Bone marrow (tissue), 2 donors: ENCODE measurements around the gene CRYBG3.

Experiments
- DNase-seq, 2 donors: peaks; one replicate each; lab custom pipeline; 2025; lab: John Stamatoyannopoulos, UW

Gene CRYBG3

DNA sequence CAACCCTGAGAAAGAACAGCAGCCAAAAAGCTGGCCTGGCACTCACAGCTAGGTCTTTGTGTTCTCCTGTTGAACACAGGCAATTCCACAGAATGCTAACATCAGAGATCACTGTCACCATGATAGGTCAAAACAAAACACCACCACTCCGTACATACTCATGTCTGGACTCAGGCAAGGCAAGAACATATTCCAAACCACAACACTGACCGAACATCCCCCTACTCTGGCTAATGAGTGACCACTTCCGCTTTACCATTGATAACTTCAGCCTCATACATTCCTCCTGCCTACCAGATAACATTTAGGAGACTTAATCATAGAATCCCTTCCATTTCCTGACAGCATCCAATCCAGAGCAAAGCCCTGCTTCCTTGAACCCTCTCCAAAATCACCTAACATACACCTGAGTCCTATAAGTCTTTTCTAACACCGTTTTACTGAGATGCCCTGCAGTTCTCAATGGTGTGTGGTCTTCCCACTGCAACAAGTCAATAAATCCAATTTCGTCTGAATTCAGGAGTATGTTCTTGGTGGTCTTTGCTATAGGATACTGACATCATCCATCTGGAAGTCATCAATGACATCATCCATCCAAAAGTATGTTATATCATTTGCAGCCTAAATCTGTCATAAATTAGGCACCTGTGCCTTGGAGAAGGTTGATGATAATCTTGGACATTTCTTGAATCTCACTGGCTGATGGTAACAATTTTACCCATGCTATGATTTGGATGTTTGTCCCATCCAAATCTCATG, 126.7 kb downstream of the CRYBG3 start:
- DNase-seq: no peak

DNA sequence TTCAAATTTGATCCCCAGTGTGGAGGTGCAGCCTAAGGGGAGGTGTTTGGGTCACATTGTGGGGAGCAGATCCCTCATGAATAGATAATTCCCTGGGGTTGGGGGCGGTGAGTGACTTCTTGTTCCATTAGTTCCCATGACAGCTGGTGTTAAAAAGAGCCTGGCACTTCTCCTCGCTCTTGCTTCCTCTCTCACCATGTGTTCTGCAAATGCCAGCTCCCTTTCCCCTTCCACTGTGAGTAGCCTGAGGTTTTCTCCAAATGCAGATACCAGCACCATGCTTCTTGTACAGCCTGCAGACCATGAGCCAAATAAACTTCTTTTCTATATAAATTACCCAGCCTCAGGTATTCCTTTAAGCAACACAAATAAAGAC, 127.3 kb downstream of the CRYBG3 start:
- no peak for DNase-seq

DNA sequence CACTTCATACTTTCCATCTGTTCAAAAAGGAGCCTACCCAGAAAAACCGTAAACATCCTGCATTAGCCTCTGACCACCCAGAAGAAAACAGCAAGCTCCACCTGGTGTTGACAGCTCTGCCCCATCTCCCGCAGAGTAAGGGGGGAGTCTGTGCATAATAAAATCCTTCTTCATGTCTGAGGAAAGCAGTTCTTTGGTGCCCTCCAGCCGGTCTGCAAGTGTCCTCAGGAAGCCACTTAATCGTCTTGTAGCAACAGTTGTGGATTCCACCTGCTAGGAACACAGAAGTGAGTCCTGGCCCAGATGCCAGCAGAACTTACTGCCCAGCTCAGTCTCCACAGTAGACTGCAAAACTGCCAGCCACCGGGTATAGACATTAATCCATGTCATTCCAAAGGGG, 127.9 kb downstream of the CRYBG3 start:
- no peak for DNase-seq

GRCh38 chr3:97950360-97950759, 128.5 kb downstream of the CRYBG3 start:
- DNase-seq: no peak

DNA sequence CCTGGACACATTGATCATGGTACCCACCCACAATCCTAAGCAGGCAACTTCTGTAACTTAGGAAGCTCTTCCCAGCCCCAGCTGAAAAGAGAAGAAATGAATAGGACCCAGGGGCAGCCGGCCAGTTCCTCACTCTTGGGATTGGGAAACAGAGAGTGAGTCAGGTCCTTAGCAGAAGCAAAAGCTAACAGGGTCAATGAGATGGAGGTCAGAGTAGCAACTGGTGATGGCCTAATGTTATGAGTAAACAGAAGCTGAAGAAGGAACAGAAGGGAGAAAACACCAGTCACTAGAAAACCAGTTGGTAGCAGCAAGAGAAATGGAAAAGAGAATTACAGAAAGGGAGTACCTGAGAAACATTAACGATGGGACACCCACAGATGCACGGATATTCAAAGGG, 130.5 kb downstream of the CRYBG3 start:
- DNase-seq: peak in 1 of 2 donors; percentile 8

DNA sequence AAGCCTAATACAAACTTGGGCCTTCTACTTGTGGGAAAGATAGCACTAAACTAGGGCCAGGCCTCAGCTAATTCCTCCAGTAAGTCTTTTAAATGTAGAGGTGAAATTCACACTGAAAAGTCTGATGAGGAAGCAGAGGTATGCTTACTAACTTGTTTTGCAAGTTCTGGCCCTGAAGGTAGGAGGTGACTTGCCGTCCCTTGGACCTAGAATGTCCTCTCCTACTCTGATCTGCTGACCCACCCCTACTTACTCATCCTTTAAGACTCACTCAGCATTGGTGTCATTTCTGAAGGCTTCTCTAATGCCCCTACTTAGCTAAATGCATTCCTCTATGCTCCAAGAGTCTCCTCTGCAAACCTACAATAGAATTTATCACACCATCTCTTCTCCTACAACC, 131.1 kb downstream of the CRYBG3 start:
- no peak for DNase-seq

- DNase-seq: no peak
Measured at GRCh38 chr3:97954228-97954827, 132.5 kb downstream of the CRYBG3 start.

GRCh38 chr3:97956051-97956450, 134.2 kb downstream of the CRYBG3 start:
- DNase-seq: no peak

DNA sequence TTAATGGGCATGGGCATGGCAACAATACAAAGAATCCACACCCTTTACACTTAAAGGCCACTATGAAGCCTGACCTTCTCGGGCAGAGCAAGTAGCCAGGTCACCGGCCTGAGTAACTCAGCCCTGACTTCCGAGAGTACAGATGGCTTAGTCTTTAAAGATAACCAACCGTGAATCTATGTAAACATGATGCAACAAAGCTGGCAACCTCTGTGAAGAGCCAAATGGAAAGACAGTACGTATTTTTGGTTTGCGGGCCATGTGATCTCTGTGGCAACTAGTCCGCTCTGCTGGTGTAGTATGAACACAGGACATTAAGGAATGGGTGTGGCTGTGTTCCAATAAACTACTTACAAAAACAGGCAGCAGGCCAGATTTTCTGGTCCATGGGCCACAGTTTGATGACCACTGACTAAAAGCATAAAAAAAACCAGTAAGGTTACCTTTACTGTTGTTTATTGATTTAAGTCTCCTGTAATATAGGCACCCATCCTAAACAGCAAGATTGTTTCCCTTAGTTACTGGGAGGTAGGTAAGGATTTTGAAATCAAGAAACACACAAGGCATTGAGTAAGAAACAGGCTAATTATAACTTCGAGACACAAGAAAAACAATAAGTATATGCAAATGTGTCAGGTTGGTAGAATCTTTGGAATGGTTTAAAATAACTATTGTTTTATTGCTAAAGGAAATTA, 136.0 kb downstream of the CRYBG3 start:
- no peak for DNase-seq

GRCh38 chr3:97958396-97958795, 136.6 kb downstream of the CRYBG3 start:
- no peak for DNase-seq

DNA sequence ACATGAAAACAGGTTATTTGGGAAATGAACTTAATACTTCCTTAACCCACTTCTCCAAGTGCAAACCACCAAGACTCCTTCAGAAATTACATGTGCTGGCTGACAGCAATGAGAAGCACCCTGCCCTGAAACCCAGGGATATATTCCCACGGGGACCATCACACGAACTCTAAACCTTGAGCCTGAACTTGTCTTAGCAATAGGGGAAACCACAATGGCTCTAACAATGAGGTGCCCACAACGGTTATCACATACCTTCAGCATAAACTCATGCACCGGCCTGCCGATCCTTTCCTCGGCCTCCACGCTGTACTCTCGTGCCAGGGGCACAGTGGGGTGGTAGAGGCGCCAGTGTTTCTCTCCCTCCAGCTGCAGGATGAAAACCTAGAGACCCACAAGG, 137.0 kb downstream of the CRYBG3 start:
- no peak for DNase-seq

DNA sequence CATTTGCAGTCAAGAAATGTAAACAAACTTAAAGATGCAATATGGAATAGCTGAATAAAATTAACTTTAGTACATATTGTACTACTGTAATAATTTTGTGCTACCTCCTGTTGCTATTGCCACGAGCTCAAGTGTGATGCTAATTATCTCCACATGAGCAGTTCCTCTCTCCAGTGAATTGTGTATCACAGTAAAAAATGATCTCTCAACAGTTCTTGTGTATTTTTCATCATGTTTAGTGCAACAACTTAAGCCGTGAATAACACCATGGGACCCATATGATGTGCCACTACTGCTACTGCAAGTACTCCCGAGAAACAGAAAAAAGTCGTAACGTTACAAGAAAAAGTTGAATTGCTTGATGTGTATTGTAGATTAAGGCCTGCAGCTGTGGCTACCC, 138.1 kb downstream of the CRYBG3 start:
- no peak for DNase-seq

DNA sequence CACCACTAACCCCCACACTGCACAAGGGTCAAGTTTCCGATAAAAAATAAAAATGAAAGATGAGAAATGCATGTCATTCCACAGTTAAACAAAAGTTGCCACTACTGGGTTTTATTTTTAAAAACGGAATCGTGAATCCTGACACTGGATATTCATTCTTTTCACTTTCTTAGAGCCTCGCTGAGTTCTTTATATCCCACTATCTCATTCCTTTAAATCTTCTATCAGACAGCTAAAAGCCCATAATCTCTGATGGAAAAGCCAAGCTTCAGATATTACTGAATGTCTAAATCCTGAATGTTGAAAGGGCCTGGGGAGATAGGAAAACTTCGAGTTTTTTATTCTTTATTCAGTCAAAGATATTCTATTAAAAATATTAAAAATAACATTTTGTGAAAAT, 138.7 kb downstream of the CRYBG3 start:
- no peak for DNase-seq

DNA sequence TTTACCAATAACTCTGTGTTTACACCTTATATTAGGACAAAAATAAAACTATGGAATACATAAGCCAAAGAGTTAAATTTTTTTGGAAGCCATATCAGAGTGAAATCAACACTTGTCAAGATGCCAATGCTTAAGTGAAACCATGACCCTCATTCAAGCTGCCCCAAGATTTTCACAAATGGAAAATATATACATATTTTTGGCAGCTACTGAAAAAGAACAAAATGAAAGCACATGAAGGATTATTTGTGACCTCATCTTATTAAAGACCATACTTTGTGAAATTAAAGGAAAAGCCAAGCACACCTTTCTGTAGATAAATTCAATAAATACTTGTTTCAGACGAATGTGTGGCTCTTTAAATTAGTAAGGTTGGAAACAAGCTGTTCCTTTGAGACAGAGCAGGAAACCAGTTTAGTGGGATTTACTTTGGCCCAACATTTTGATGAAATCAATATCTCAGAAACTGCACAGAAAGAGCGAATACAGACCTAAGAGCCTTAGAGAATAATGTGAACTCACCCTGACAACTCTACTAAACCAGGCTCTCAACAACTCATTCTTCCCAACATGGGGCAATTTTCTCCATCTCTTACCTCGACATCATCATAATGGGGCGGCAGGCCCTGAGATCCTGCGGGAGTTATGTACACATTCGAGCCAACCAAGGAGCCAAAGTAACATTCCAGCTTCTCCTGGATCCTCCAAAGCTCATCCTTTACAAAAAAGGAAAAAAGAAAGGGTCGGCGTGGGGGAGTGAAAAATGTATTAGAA, 139.4 kb downstream of the CRYBG3 start:
- DNase-seq: no peak

DNA sequence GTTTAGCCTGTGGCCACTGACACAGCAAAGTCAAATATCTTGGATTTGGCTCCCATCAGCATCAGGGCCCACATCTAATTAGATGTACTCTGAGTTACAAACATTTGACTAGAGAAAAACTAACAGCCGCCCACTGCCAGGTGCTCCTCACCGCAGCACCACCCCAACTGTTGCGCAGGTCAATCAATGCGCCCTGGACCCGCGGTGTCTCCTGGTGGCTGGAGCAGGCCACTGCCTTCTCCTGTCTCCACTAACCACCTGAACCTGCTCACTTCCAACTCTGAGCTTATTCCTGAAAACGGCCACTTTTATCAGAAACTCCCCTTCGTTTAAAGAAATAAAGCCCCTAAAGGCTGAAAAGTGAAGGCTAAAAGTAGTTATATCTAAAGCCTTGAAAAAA, 146.2 kb downstream of the CRYBG3 start:
- DNase-seq: no peak

DNA sequence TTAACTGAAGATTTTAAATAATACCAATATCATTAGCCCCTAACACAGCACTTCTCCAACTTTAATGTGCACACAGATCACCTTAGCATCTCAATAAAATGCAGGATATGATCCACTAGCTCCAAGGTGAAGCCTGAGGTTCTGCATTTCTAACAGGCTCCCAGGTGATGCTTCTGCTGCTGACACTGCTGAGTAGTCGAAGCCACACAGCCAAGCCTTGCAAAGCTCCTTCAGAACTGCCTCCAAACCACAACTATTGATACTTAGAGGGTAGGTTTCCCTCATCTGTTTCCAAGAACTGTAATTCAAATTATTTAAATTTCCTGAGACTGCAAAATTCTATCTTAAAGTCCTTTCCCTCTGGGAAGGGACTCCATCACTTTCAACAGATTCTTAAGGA, 146.6 kb downstream of the CRYBG3 start:
- no peak for DNase-seq

GRCh38 chr3:97969541-97969940, 147.7 kb downstream of the CRYBG3 start:
- DNase-seq: no peak

GRCh38 chr3:97970156-97970555, 148.3 kb downstream of the CRYBG3 start:
- no peak for DNase-seq

DNA sequence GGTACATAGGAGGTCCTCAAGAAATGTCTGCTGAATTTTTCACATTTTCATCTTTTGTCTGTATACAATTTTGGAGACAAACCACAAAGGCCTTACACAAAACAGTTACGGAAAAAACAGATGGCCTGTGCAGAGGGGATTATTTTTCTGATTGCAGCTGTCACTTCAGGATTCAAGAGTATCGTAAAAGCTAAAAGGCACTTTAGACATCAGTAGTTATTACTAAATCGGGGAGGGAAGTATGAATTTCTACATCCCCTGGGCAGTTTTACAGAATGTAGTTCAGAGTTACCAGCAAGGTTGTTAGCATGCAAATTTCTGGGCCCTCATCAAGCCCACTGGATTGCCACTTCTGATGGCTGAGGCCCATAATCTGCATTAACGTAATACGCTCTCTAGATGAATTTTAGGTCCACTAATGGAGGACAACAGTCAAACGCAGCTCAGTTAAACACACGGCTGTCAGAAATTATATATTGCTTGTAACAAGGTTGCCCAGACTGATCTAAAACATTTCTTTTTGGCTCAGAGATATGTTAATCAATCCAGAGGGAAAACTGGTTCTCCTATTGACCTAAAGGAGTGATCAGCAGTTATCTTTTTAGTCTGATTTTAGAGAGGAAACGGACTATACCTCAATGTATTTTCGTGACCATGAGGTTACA, 149.3 kb downstream of the CRYBG3 start:
- no peak for DNase-seq

GRCh38 chr3:97971679-97972567, 150.1 kb downstream of the CRYBG3 start, which contains the start of gene RIOX2:
Gene RIOX2 (minus strand): TSS chr3:97972431. CDS start chr3:97967593, 4,838 bp downstream.
- DNase-seq: peak; percentile 23 to 54

DNA sequence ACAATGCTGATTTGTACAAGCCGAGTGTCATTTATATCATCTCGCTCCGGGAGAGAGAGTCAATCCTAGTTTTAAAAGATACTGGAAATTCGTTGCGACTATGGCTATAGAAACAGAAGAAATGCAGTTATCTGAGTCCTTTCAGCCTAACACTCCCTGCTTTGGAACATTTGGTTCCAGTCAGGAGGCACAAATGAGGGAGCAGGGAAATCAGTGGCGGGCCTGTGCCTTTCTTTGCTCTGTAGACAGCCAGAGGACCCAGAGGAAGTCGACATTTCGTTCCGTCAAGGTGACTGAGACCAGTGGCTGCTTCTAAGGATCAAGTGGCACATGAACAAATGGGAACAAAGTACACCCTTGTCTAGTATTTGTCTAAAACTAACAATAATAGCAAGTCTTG, 151.2 kb downstream of the CRYBG3 start:
- DNase-seq: no peak
